ENCODE results near the gene LGR4. TPM values are rescaled to one million over a fixed set of nuclear protein-coding genes. Genes with fewer than 3 reads are reported as not detected.
A peak's percentile ranks its signal among the peaks of the same experiment; 100 is the strongest.

The LGR4 gene
- total RNA-seq, 1 experiment from 2014 or later = 7.1 TPM

- TF ChIP-seq REST (IDR thresholded peaks at IDR 0.05; ENCODE audit: low read depth) (no peak), ZNF274 (IDR thresholded peaks at IDR 0.05; ENCODE audit: low read depth, low read length) (no peak), ELF1 (IDR thresholded peaks at IDR 0.05; ENCODE audit: borderline replicate concordance, low read depth) (no peak), CBX3 (IDR thresholded peaks at IDR 0.05; ENCODE audit: low read depth) (no peak), YY1 (IDR thresholded peaks at IDR 0.05; ENCODE audit: extremely low read depth, insufficient replicate concordance, low read depth, low read length) (no peak)
Measured at GRCh38 chr11:27392278-27393114, 80.1 kb downstream of the LGR4 start (continued).

GRCh38 chr11:27391331-27392015 lies 81.1 kb downstream of the LGR4 start:
- peak overlapping the region; percentile 31 for H3K4me2 ChIP-seq (ENCODE audit: low read length)
- H2AFZ ChIP-seq (ENCODE audit: low read depth, low read length, poor library complexity, severe bottlenecking) = no peak overlapping the region
- ATAC-seq = peak; percentile 68
- peak; percentile 3 for DNase-seq (ENCODE audit: low read depth, low spot score)
- H4K20me1 ChIP-seq (ENCODE audit: insufficient read depth) = no peaks in the 10 kb centered on the region
- H3K4me1 ChIP-seq (ENCODE audit: control insufficient read depth in 1 of 2, insufficient read depth in 2 of 2, low read length in 2 of 2) = peaks cover 35 to 39% of the 10 kb centered on the region in 2 experiments
- H3K4me3 ChIP-seq (replicated peaks in 1 of 2; ENCODE audit: low read depth in 1 of 2, low read length in 2 of 2) = no peak overlapping the region
- no peaks in the 10 kb centered on the region for H3K79me2 ChIP-seq (ENCODE audit: insufficient read depth, low read length)
- TF ChIP-seq POLR2A (IDR thresholded peaks at IDR 0.05; ENCODE audit: borderline replicate concordance, extremely low read depth, insufficient read depth, insufficient read length) (no peak), TCF7L2 (IDR thresholded peaks at IDR 0.05; ENCODE audit: borderline replicate concordance, extremely low read depth, insufficient read depth, insufficient read length) (peak; percentile 77)
- CTCF ChIA-PET = interaction anchor here (0.7 to 1.0 kb wide), 2 partner anchors 95 to 108 kb away, joined by 3 read pairs; no protein-coding TSS in a partner anchor
- H3K36me3 ChIP-seq (ENCODE audit: control insufficient read depth in 1 of 2, insufficient read depth in 2 of 2, low read length in 2 of 2) = no peaks in the 10 kb centered on the region
- H3K9me2 ChIP-seq (ENCODE audit: insufficient read depth) = no peaks in the 10 kb centered on the region
- POLR2A ChIA-PET = no interaction called here
- intact Hi-C loops (cut with micrococcal nuclease) = no loop called here
- H3K27ac ChIP-seq (ENCODE audit: low read depth, low read length) = no peak overlapping the region
- no peaks in the 10 kb centered on the region for H3K9me3 ChIP-seq (ENCODE audit: control insufficient read depth in 1 of 2, insufficient read depth in 1 of 2, low read depth in 1 of 2, low read length in 2 of 2)
- RAD21 ChIA-PET (ENCODE audit: low non-redundant PET in 1 of 2, low total read pairs in 2 of 2, uncharacterized antibody in 2 of 2, unreplicated experiment in 2 of 2) = no interaction called here
- H3K9ac ChIP-seq (ENCODE audit: low read length) = no peak overlapping the region
- H3K27me3 ChIP-seq (ENCODE audit: insufficient read depth, low read length) = no peaks in the 10 kb centered on the region
- BruUV-seq (replicated peaks) = no TSS peak
